Esophagus squamous epithelium (tissue), 5 donors: ENCODE data around the gene KDELR3. TPM values are rescaled to one million over a fixed set of nuclear protein-coding genes. Genes with fewer than 3 reads are reported as not detected.
A peak's percentile ranks its signal among the peaks of the same experiment; 100 is the strongest.

Source experiments
- DNase-seq: peaks from one replicate; lab custom pipeline; 2025; lab: John Stamatoyannopoulos, UW
- H3K27ac ChIP-seq, 4 donors: fragments of 200-600 bp; sonication (generic); one replicate each; pipeline ENCODE4 v1.5.1; 2016 to 2019; ENCODE audit warnings: mild to moderate bottlenecking in 1 of 4
- H3K27me3 ChIP-seq, 4 donors: fragments of 200-600 bp; sonication (generic); 1 replicate in 3 of 4; 2 replicates in 1 of 4; pipeline versions ENCODE4 v1.5.1 to v1.6.0; 2017 to 2021; ENCODE audit warnings: antibody characterized with exemption in 1 of 4
- H3K36me3 ChIP-seq, 3 donors: fragments of 200-600 bp; sonication (generic); one replicate each; pipeline ENCODE4 v1.5.1; 2016 to 2019
- H3K4me1 ChIP-seq, 3 donors: fragments of 200-600 bp; sonication (generic); one replicate each; pipeline ENCODE4 v1.5.1; 2017 to 2019
- H3K4me3 ChIP-seq, 4 donors: fragments of 200-600 bp; sonication (generic); 1 replicate in 3 of 4; 2 replicates in 1 of 4; pipeline ENCODE4 v1.5.1; 2016 to 2019; ENCODE audit warnings: mild to moderate bottlenecking in 2 of 4, moderate library complexity in 1 of 4
- H3K9me3 ChIP-seq, 3 donors: fragments of 200-600 bp; sonication (generic); one replicate each; pipeline ENCODE4 v1.5.1; 2016 to 2019
- POLR2A ChIP-seq, 4 donors: fragments of 450-650 bp; IDR thresholded peaks; one replicate each; pipeline ENCODE4 v1.6.1; 2017; ENCODE audit warnings: antibody characterized with exemption in 4 of 4, mild to moderate bottlenecking in 4 of 4, moderate library complexity in 3 of 4
- WGBS, 2 donors: methylation state at CpG; one replicate each; pipeline ENCODE4 v1.1.5; 2018; 5-methylcytosine and 5-hydroxymethylcytosine counted together
- intact Hi-C: fragments of 100-400 bp; cut with DNase I; formaldehyde crosslinking; loops from one replicate; pipeline ENCODE4 v1.15.0; 2022
- total RNA-seq, 4 donors: library from RNA; depleted of rRNA; stranded (reverse); fragments of >200 nt; gene quantifications; one replicate each; pipeline ENCODE4 v1.1.0, GENCODE V29; 2016
- TF ChIP-seq, protein P1 (sequence below), 6 experiments: fragments of 450-650 bp in 4 of 6; fragments of 200-600 bp in 2 of 6; sonication (generic) in 2 of 6; IDR thresholded peaks; one replicate each; pipeline ENCODE4 v1.5.1; 2016 to 2019; ENCODE audit warnings: antibody characterized with exemption in 6 of 6, mild to moderate bottlenecking in 4 of 6, moderate library complexity in 4 of 6
- donor health status: DM: yes; HTN: yes; CAD: no.

The KDELR3 gene
- total RNA-seq, 4 donors from 2014 or later = 1.1 to 9.6 (median 1.9) TPM

DNA sequence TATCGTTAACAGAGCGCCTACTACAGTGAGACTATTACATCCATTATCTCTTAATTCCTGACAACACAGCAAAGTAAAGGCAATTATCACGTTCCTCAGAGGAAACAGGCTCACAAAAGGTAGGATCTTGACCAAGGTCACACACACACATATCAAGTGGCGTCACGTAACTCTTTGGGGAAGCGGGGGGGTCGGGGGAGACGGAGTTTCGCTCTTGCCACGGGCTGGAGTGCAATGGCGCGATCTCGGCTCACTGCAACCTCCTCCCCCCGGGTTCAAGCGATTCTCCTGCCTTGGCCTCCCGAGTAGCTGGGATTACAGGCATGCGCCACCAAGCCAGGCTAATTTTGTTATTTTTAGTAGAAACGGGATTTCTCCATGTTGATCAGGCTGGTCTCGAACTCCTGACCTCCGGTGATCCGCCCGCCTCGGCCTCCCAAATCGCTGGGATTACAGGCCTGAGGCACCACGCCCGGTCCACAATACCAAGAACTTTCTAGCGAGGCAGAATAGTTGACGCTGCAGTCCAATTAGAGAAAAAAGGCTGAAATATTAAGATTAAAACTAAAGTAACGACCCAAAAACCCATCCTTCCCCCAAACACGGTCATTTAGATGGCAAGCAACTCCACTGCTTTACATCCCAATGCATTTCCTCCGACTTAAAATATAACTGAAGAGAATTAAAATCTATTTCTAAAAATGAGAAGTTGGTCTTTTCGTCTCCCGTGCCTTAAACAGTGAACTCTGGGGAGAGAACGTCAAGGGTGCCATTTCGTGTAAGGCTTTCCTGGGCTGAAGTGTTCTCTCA, 37.0 kb downstream of the KDELR3 start:
- Histone ChIP-seq H3K36me3 (peaks cover 5 to 32% (median 6%) of the 10 kb centered on the region in 3 donors), H3K4me3 (peak overlapping the region; percentile 82 to 98 (median 90)), H3K4me1 (peaks cover 28 to 54% (median 28%) of the 10 kb centered on the region in 3 donors), H3K27me3 (no peaks in the 10 kb centered on the region), H3K27ac (peak overlapping the region; percentile 100), H3K9me3 (no peaks in the 10 kb centered on the region)
- DNase-seq = no peak
- intact Hi-C loops = no loop called here
- 0% methylated on average over 14 to 35 of the region's 35 CpGs for WGBS, 2 donors
- TF ChIP-seq POLR2A (IDR thresholded peaks at IDR 0.05) = peak in 1 of 4 donors; percentile 24
- TF ChIP-seq, protein P1, sequence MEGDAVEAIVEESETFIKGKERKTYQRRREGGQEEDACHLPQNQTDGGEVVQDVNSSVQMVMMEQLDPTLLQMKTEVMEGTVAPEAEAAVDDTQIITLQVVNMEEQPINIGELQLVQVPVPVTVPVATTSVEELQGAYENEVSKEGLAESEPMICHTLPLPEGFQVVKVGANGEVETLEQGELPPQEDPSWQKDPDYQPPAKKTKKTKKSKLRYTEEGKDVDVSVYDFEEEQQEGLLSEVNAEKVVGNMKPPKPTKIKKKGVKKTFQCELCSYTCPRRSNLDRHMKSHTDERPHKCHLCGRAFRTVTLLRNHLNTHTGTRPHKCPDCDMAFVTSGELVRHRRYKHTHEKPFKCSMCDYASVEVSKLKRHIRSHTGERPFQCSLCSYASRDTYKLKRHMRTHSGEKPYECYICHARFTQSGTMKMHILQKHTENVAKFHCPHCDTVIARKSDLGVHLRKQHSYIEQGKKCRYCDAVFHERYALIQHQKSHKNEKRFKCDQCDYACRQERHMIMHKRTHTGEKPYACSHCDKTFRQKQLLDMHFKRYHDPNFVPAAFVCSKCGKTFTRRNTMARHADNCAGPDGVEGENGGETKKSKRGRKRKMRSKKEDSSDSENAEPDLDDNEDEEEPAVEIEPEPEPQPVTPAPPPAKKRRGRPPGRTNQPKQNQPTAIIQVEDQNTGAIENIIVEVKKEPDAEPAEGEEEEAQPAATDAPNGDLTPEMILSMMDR (IDR thresholded peaks at IDR 0.05) = no peak

DNA sequence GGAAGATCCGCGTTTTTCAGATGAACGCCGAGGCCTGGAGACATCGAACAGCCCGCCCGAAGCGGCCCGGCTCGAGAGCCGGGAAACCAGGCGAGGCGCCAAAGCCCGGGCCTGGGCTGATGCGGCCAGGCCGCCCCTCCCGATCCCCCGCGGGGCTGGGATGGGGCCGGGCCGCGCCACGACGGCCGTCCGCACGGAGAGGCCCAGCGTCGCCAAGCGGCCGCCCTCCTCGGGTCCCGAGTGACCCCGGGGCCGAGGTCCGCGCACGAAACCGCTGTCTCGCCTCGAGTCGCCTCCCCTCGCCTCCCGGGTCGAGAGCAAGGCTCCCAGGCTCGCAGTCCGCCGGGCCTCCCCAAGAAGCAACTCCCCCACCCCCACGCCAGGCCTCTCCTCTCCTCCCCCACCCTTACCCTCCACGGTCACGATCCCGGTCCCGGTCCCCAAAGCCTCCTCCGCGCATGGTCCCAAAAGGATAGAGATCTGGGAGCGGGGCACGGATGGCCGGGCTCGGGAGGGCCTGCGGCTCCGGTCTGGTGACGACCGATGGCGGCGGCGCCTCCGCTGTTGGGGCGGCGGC, 37.7 kb downstream of the KDELR3 start:
- Histone ChIP-seq H3K36me3 (peaks cover 0 to 25% (median 0%) of the 10 kb centered on the region in 3 donors), H3K9me3 (no peaks in the 10 kb centered on the region), H3K27me3 (no peaks in the 10 kb centered on the region), H3K27ac (peak overlapping the region; percentile 100), H3K4me3 (peak overlapping the region; percentile 82 to 98 (median 90)), H3K4me1 (peaks cover 28 to 49% (median 28%) of the 10 kb centered on the region in 3 donors)
- WGBS, 2 donors = 0% methylated on average over 6 to 16 of the region's 69 CpGs
- intact Hi-C loops = no loop called here
- TF ChIP-seq, protein P1 (IDR thresholded peaks at IDR 0.05) = no peak
- peak in 2 of 4 donors; percentile 60 to 68 for TF ChIP-seq POLR2A (IDR thresholded peaks at IDR 0.05)
- DNase-seq = no peak

DNA sequence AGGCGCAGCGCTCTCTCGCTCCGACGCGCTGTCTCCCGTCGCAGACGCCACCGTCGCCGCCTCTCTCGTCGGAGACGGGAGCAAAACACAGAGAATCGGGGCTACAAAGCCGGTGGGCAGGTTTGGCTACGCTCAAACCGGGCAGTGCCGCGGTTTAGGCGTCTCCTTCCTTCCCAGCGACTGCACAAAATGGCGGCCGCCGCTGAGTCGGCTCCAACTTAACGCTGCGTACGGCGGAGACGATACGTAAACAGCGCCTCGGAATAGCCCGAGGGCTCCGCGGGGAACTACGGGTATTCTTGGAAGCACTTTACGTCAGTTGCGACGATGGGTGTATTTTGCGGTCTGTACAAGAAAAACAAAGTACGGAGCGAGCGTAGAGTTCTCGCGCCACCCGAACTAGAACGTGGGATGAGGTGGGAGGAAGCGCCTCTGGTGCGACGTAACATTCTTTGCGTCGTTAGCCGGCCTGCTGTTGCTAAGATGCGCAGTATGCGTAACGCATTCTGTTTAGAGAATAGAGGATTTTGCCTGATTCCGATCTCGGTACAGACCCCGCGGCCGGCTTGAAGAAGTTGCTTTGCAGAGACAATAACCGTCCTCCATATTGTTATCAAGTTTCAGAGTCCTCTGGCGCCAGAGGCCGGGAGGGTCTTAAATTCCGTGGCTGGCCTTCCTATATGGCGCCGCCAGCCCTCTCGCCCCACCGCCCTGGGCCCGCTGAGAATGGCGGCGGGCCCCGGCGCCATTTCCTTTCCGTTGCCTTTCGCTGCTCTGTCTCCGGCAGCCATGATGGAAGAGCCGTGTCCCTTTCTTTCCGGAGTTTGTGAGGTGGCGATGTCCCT, 38.4 kb downstream of the KDELR3 start, which contains the start of gene DDX17:
Gene DDX17 (minus strand): TSS at position 194 of the 845 bp plus-strand sequence.
- TF ChIP-seq, protein P1 (IDR thresholded peaks at IDR 0.05) = peak in 3 of 6 experiments; percentile 18 to 35 (median 34)
- TF ChIP-seq POLR2A (IDR thresholded peaks at IDR 0.05) = peak in 3 of 4 donors; percentile 38 to 56 (median 55)
- intact Hi-C loops = no loop called here
- H3K27ac ChIP-seq = peak within 1 kb of the TSS; percentile 100
- H3K36me3 ChIP-seq = peaks cover 0 to 18% (median 0%) of the 10 kb centered on the region in 3 donors
- 0% methylated on average over 41 to 62 of the region's 83 CpGs for WGBS, 2 donors
- peaks cover 27 to 44% (median 28%) of the 10 kb centered on the region in 3 donors for H3K4me1 ChIP-seq
- DNase-seq = peak; percentile 87
- peak within 1 kb of the TSS; percentile 82 to 98 (median 90) for H3K4me3 ChIP-seq
- H3K27me3 ChIP-seq = no peaks in the 10 kb centered on the region
- H3K9me3 ChIP-seq = no peaks in the 10 kb centered on the region

DNA sequence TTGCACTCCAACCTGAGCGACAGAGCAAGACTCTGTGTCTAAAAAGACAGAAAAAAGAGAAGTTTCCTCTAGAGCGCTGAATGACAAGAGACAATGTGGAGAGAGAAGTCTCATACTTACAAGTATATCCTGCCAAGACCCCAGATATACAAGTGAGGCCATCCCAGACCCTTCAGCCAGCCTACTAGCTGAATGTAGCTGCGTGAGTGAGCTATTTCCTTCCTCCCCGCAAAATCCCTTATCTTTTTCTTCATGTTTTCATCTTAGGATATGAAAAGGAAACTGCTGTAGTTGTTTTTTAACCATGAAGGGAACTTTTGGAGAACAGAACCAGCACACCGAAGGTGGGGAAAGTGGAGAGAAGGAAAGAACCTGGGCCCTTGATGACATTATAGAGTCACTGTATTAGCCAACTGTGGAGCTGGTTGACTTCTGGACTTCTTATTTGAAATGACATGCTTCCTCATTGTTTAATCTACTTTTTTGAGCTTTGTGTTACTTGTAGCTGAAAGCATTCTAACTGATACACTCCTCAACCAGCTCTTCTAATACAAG, 42.6 kb downstream of the KDELR3 start:
- Histone ChIP-seq H3K27me3 (no peaks in the 10 kb centered on the region), H3K4me1 (peaks cover 4 to 9% (median 8%) of the 10 kb centered on the region in 3 donors), H3K27ac (no peak overlapping the region), H3K4me3 (no peak overlapping the region), H3K36me3 (no peaks in the 10 kb centered on the region), H3K9me3 (no peaks in the 10 kb centered on the region)
- WGBS, 2 donors = 90 to 97% methylated on average over 5 of the region's 5 CpGs
- intact Hi-C loops = no loop called here
- TF ChIP-seq POLR2A (IDR thresholded peaks at IDR 0.05) = no peak
- TF ChIP-seq, protein P1 (IDR thresholded peaks at IDR 0.05) = no peak
- DNase-seq = no peak
